Panc1 (cell line): Measurements from ENCODE around the gene TLR6. TPM values are rescaled to one million over a fixed set of nuclear protein-coding genes. Genes with fewer than 3 reads are reported as not detected.

Experiments
- ATAC-seq: fragments of 200-7000 bp; cut with Tn5 transposase; 2 replicates; pipeline ENCODE4 v1.9.1; 2020; ENCODE audit warnings: mild to moderate bottlenecking, moderate library complexity
- BruUV-seq: library from RNA; stranded (reverse); fragments of 400-500 nt; replicated peaks from 2 replicates; lab custom pipeline; 2021; lab: Mats Ljungman, UMichigan
- CTCF ChIA-PET: fragments of 300-600 bp; sonication (Branson Sonifier 250); formaldehyde crosslinking; loops from one replicate; lab custom pipeline; 2022; ENCODE audit warnings: antibody characterized with exemption; lab: Charles Lee
- POLR2A ChIA-PET: fragments of 300-600 bp; sonication (Branson Sonifier 250); formaldehyde crosslinking; loops from one replicate; lab custom pipeline; 2022; ENCODE audit warnings: antibody characterized with exemption; lab: Charles Lee
- DNase-seq: peaks from one replicate; pipeline ENCODE4 v3.0.0-alpha.2; 2010; ENCODE audit warnings: low read depth, low spot score
- H3K27ac ChIP-seq: 2 replicates; pipeline ENCODE4 v1.5.1; 2011; ENCODE audit warnings: mild to moderate bottlenecking, low read length, inconsistent platforms
- H3K27me3 ChIP-seq: fragments of 200-500 bp; sonication (Bioruptor generic); 2 replicates; pipeline ENCODE4 v1.6.0; 2014; ENCODE audit warnings: low read length, inconsistent platforms; ENCODE audit not compliant: control insufficient read depth, insufficient read depth
- H3K36me3 ChIP-seq: fragments of 200-500 bp; sonication (Bioruptor generic); 2 replicates; pipeline ENCODE4 v1.5.1; 2014; ENCODE audit warnings: inconsistent platforms, mild to moderate bottlenecking, low read length, moderate library complexity; ENCODE audit not compliant: control insufficient read depth, insufficient read depth
- H3K4me1 ChIP-seq: 2 replicates; pipeline ENCODE4 v1.5.1; 2011; ENCODE audit warnings: inconsistent platforms, mild to moderate bottlenecking, low read length, moderate library complexity; ENCODE audit not compliant: control insufficient read depth, insufficient read depth
- H3K4me3 ChIP-seq, 2 experiments: 2 replicates each; pipeline ENCODE4 v1.5.1; 2011 to 2012; ENCODE audit warnings: low read depth in 2 of 2, low read length in 2 of 2, mild to moderate bottlenecking in 2 of 2, inconsistent platforms in 1 of 2, moderate library complexity in 1 of 2
- H3K9me3 ChIP-seq: fragments of 200-500 bp; sonication (Bioruptor generic); 2 replicates; pipeline ENCODE4 v1.5.1; 2014; ENCODE audit warnings: low read depth, mild to moderate bottlenecking, inconsistent platforms, low read length, moderate library complexity; ENCODE audit not compliant: control insufficient read depth, insufficient read depth
- CTCF ChIP-seq: fragments of 450-650 bp; IDR thresholded peaks from 2 replicates; pipeline ENCODE4 v1.5.1; 2017; ENCODE audit warnings: mild to moderate bottlenecking
- POLR2AphosphoS5 ChIP-seq: IDR thresholded peaks from 2 replicates; pipeline ENCODE4 v1.6.1; 2012; ENCODE audit warnings: mild to moderate bottlenecking, low read depth, low read length, moderate library complexity
- REST ChIP-seq, 2 experiments: IDR thresholded peaks; 2 replicates each; pipeline ENCODE4 v1.6.1; 2011 to 2012; ENCODE audit warnings: low read depth in 2 of 2, control low read depth in 1 of 2, low read length in 1 of 2, mild to moderate bottlenecking in 1 of 2, moderate library complexity in 1 of 2; ENCODE audit not compliant: insufficient read depth in 1 of 2
- SIN3A ChIP-seq: IDR thresholded peaks from 2 replicates; pipeline ENCODE4 v1.6.1; 2012; ENCODE audit warnings: low read depth, mild to moderate bottlenecking, low read length, moderate library complexity, borderline replicate concordance; ENCODE audit not compliant: insufficient read depth
- TCF7L2 ChIP-seq: IDR thresholded peaks from 2 replicates; pipeline ENCODE4 v1.6.1; 2011; ENCODE audit warnings: mild to moderate bottlenecking, low read depth, low read length, inconsistent platforms
- in situ Hi-C: cut with HindIII; loops from 2 replicates; pipeline ENCODE4 v1.10.0; 2016; ENCODE audit warnings: low sequenced_read_pairs, low pct_unique_long_range_greater_than_20kb
- intact Hi-C: fragments of 100-400 bp; cut with micrococcal nuclease; formaldehyde crosslinking; loops from one replicate; pipeline ENCODE4 v1.10.0; 2022; ENCODE audit not compliant: unreplicated experiment
- total RNA-seq: library from RNA; stranded (reverse); gene quantifications from one replicate; pipeline ENCODE4 v1.2.1, GENCODE V29; 2021; ENCODE audit not compliant: unreplicated experiment

The TLR6 gene
- total RNA-seq, 1 experiment from 2014 or later: 1.1 TPM

GRCh38 chr4:38855466-38855865 is 1.2 kb downstream of the TLR6 start:
- no TSS peak for BruUV-seq
- TF ChIP-seq SIN3A (no peak), CTCF (no peak), POLR2AphosphoS5 (no peak), REST (IDR thresholded peaks at IDR 0.05; ENCODE audit: insufficient read depth in 1 of 2, low read depth in 2 of 2, low read length in 1 of 2) (no peak), TCF7L2 (no peak)
- Histone ChIP-seq H3K4me1 (peaks cover 19% of the 10 kb centered on the region), H3K36me3 (no peaks in the 10 kb centered on the region), H3K27me3 (no peaks in the 10 kb centered on the region), H3K27ac (no peak overlapping the region), H3K9me3 (no peaks in the 10 kb centered on the region), H3K4me3 (no peak overlapping the region; a peak in 1 of 4 replicates)
- ATAC-seq (no peak), DNase-seq (no peak)
- ChIA-PET POLR2A (interaction anchor here (0.7 kb wide), 2 partner anchors 8 to 20 kb away, joined by 3 to 5 read pairs; no protein-coding TSS in a partner anchor), CTCF (interaction anchor here (0.6 to 1.1 kb wide), 4 partner anchors 73 to 556 kb away, joined by 4 to 6 read pairs (median 4); partner anchors contain the start of gene TLR10)
- in situ Hi-C loops: no loop called here
- intact Hi-C loops: no loop called here

GRCh38 chr4:38846015-38846414 is 10.6 kb downstream of the TLR6 start:
- intact Hi-C loops (no loop called here), in situ Hi-C loops (no loop called here)
- DNase-seq: no peak
- ChIA-PET CTCF (no interaction called here), POLR2A (no interaction called here)
- Histone ChIP-seq H3K36me3 (no peaks in the 10 kb centered on the region), H3K27ac (no peak overlapping the region), H3K9me3 (no peaks in the 10 kb centered on the region), H3K4me3 (no peak overlapping the region), H3K4me1 (no peaks in the 10 kb centered on the region), H3K27me3 (no peaks in the 10 kb centered on the region)
- no peak for ATAC-seq
- BruUV-seq: no TSS peak
- no peak for TF ChIP-seq REST (IDR thresholded peaks at IDR 0.05; ENCODE audit: insufficient read depth in 1 of 2, low read depth in 2 of 2, low read length in 1 of 2)
